ENCODE data around the gene DTNB. TPM values are rescaled to one million over a fixed set of nuclear protein-coding genes. Genes with fewer than 3 reads are reported as not detected.

Gene DTNB
- total RNA-seq, 1 experiment from 2014 or later, result 26.3 TPM

GRCh38 chr2:25387876-25388449, 285.4 kb downstream of the DTNB start:
- Mint-ChIP-seq H3K4me1 (ENCODE audit: insufficient read depth, unreplicated experiment) (no peaks in the 10 kb centered on the region), H3K4me3 (ENCODE audit: unreplicated experiment) (no peak overlapping the region), H3K27ac (ENCODE audit: low read depth, unreplicated experiment) (no peak overlapping the region), H3K27me3 (ENCODE audit: insufficient read depth, unreplicated experiment) (no peaks in the 10 kb centered on the region), H3K9me3 (ENCODE audit: unreplicated experiment) (no peaks in the 10 kb centered on the region), H3K36me3 (ENCODE audit: insufficient read depth, unreplicated experiment) (peaks cover 13% of the 10 kb centered on the region)
- ChIA-PET POLR2A (no interaction called here), CTCF (interaction anchor here (1.2 to 2.8 kb wide), 3 partner anchors 9 to 12 kb away, joined by 3 to 6 read pairs (median 3); no protein-coding TSS in a partner anchor)
- DNase-seq (ENCODE audit: unreplicated experiment), result no peak
- no peak for TF ChIP-seq CTCF (IDR thresholded peaks at IDR 0.05; ENCODE audit: unreplicated experiment)
- BruUV-seq (replicated peaks), result no TSS peak
- intact Hi-C loops (cut with micrococcal nuclease), result no loop called here

GRCh38 chr2:25386971-25387875, 286.2 kb downstream of the DTNB start:
- intact Hi-C loops (cut with micrococcal nuclease), result no loop called here
- Mint-ChIP-seq H3K27me3 (ENCODE audit: insufficient read depth, unreplicated experiment) (no peaks in the 10 kb centered on the region), H3K36me3 (ENCODE audit: insufficient read depth, unreplicated experiment) (peaks cover 13% of the 10 kb centered on the region), H3K9me3 (ENCODE audit: unreplicated experiment) (no peaks in the 10 kb centered on the region), H3K4me3 (ENCODE audit: unreplicated experiment) (no peak overlapping the region), H3K4me1 (ENCODE audit: insufficient read depth, unreplicated experiment) (no peaks in the 10 kb centered on the region), H3K27ac (ENCODE audit: low read depth, unreplicated experiment) (no peak overlapping the region)
- DNase-seq (ENCODE audit: unreplicated experiment), result no peak
- no peak for TF ChIP-seq CTCF (IDR thresholded peaks at IDR 0.05; ENCODE audit: unreplicated experiment)
- POLR2A ChIA-PET, result no interaction called here
- no TSS peak for BruUV-seq (replicated peaks)
- CTCF ChIA-PET, result interaction anchor here (0.8 to 1.3 kb wide), 5 partner anchors 8 to 134 kb away, joined by 3 to 4 read pairs (median 3); no protein-coding TSS in a partner anchor

GRCh38 chr2:25385910-25386309, 287.5 kb downstream of the DTNB start:
- TF ChIP-seq CTCF (IDR thresholded peaks at IDR 0.05; ENCODE audit: unreplicated experiment), result no peak
- Mint-ChIP-seq H3K27ac (ENCODE audit: low read depth, unreplicated experiment) (no peak overlapping the region), H3K36me3 (ENCODE audit: insufficient read depth, unreplicated experiment) (peaks cover 7% of the 10 kb centered on the region), H3K4me3 (ENCODE audit: unreplicated experiment) (no peak overlapping the region), H3K9me3 (ENCODE audit: unreplicated experiment) (no peaks in the 10 kb centered on the region), H3K4me1 (ENCODE audit: insufficient read depth, unreplicated experiment) (no peaks in the 10 kb centered on the region), H3K27me3 (ENCODE audit: insufficient read depth, unreplicated experiment) (no peaks in the 10 kb centered on the region)
- DNase-seq (ENCODE audit: unreplicated experiment), result no peak
- ChIA-PET CTCF (interaction anchor here (0.7 to 1.9 kb wide), 6 partner anchors 9 to 835 kb away, joined by 3 to 9 read pairs (median 4); no protein-coding TSS in a partner anchor), POLR2A (no interaction called here)
- no TSS peak for BruUV-seq (replicated peaks)
- intact Hi-C loops (cut with micrococcal nuclease), result no loop called here

- ChIA-PET CTCF (interaction anchor here (1.5 kb wide), 1 partner anchor 41 kb away, joined by 8 read pairs; the partner anchor contains the start of gene DNMT3A), POLR2A (no interaction called here)
- BruUV-seq (replicated peaks), result no TSS peak
- H3K27me3 Mint-ChIP-seq (ENCODE audit: insufficient read depth, unreplicated experiment), result no peaks in the 10 kb centered on the region
- TF ChIP-seq CTCF (IDR thresholded peaks at IDR 0.05; ENCODE audit: unreplicated experiment), result no peak
- H3K4me1 Mint-ChIP-seq (ENCODE audit: insufficient read depth, unreplicated experiment), result no peaks in the 10 kb centered on the region
- no peak overlapping the region for H3K27ac Mint-ChIP-seq (ENCODE audit: low read depth, unreplicated experiment)
- no peak overlapping the region for H3K4me3 Mint-ChIP-seq (ENCODE audit: unreplicated experiment)
- DNase-seq (ENCODE audit: unreplicated experiment), result no peak
- peaks cover 7% of the 10 kb centered on the region for H3K36me3 Mint-ChIP-seq (ENCODE audit: insufficient read depth, unreplicated experiment)
- H3K9me3 Mint-ChIP-seq (ENCODE audit: unreplicated experiment), result no peaks in the 10 kb centered on the region
- intact Hi-C loops (cut with micrococcal nuclease), result no loop called here
Observed at GRCh38 chr2:25383806-25384205, 289.6 kb downstream of the DTNB start.
